HG03460 (cell line): Measurements from ENCODE around the gene PTPRD.
"Not testable (repeated sequence)": the region's sequence is repeated elsewhere in the genome, so short reads cannot be mapped to it uniquely, and the experiment has no call there.

Experiments
- ATAC-seq: cut with Tn5 transposase; IDR thresholded peaks from one replicate; pipeline ENCODE4 v1.9.1; 2021; ENCODE audit not compliant: unreplicated experiment

Gene PTPRD

GRCh38 chr9:9998491-9999287 lies 614.1 kb downstream of the PTPRD start:
- no peak for ATAC-seq

DNA sequence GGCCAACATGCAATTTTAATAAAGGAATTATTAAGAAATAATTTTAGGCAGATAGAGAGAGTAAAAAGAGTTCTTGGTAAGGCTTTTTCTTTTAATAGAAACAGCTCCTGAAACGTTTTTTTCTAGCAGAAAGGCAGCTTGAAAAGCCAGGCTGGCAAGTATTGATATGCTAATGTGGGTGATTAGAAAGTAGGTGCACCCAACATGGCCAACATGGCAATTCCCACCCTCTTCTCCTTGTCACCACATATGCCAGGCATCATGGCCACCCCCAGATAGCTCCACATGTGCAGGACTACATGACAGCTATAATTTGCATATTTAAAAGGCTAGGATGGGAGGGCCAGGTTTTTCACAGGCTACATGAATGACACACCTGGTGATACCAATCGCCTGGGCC lies 615.2 kb downstream of the PTPRD start:
- no peak for ATAC-seq

- no peak for ATAC-seq
Observed at GRCh38 chr9:9996259-9996658, 616.5 kb downstream of the PTPRD start.

DNA sequence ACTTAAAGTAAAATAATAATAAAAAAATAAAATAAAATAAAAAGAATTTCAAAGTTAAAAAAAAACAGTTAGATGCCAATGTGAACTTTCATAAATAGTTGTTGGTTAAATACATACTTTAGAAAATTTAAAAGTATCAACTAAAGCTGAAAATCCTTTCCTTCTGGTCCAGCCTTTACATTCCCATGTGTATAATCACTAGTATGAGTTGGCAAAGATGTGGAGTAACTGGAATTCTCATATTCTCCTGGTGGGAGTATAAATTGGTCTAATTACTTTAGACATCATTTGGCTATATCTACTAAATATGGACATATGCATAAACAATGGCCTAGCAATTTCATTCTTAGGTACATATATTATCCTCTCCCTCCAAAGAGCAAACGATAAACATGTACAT lies 619.9 kb downstream of the PTPRD start:
- no peak for ATAC-seq

GRCh38 chr9:9973062-9973461 lies 639.7 kb downstream of the PTPRD start:
- no peak for ATAC-seq

- ATAC-seq = no peak
Observed at GRCh38 chr9:9970514-9970913, 642.3 kb downstream of the PTPRD start.

DNA sequence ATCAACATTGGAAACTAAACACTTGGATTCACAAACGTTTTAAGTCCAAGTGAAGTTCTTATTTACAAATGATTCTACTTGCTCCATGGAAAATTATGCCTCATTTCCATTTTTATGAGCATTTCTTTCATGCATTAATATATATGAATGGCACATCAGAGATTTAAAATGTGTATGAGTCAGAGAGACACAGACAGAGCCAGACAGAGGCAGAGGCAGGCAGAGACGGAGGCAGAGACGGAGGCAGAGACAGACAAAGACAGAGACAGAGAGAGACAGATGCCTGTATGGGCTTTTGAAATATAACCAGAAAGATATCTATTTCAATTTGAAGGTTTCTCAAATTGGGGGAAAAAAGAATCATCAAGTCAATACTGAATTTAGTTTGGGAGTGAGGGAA lies 649.0 kb downstream of the PTPRD start:
- no peak for ATAC-seq

DNA sequence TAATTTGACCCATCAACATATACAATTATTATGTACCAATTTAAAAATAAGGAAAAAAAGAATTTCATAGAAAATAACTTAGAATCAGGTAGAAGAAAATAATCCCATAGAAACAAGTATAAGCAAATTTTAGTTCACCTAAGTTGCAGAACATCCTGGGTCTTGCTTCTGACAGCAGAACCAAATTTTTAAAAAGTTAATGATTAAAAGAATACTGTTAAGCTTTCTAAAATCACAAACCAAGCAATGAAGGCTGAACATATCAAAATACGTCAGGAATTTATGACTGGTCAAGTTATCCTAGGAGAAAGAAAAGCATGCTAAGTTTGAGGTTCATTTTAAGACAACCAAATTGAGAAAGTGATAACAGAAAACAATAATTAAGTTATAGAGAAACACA lies 650.9 kb downstream of the PTPRD start:
- ATAC-seq = no peak

- no peak for ATAC-seq
Observed at GRCh38 chr9:9961487-9961886, 651.3 kb downstream of the PTPRD start.

DNA sequence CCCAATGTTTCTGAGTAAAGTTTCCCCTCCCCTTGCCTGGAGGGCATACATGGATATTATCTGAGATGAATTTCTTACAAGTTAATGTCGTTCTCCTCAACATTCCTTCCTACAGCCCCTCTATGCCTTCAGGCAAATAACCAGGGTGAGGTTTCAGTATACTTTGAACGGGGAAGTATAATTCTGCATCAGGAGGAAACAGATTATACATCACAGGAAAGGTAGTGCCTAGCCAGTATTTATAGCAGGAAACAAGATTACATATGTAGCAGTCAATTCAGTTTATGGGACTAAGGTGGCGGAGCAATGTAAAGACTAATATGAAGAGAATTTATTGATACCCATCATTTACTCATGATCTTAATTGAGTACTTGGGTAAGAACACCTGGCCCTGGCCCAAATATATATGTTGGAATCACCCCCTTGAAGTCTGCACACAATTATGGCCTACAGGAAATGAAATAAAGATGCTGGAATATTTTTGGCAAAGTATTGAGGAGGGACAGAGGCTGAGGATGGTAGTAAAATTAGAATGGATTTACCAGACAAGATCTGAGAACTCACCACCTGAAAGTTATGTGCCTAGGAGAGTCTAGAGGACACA lies 661.1 kb downstream of the PTPRD start:
- ATAC-seq = no peak

GRCh38 chr9:9950813-9951212 lies 662.0 kb downstream of the PTPRD start:
- ATAC-seq = no peak

DNA sequence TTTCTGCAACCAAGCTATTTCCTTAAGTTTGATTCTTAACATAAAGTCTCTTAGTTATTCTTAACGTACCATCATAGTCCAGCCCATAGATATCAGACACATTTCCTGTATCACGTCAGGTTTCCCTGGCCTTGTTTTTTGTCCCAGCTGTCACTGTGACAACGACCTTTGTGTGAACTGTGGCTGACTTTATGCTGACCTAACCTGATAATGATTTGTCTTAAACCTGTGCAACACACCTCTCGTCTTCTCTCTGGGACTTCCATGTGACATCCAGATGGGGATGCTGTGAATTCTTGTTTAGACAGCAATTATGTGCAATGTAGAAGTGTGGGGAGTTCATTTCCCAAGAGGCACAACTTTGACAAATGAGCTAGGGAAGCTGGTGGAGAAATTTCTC lies 662.8 kb downstream of the PTPRD start:
- no peak for ATAC-seq

- ATAC-seq = no peak
Observed at GRCh38 chr9:9949368-9949767, 663.4 kb downstream of the PTPRD start.

DNA sequence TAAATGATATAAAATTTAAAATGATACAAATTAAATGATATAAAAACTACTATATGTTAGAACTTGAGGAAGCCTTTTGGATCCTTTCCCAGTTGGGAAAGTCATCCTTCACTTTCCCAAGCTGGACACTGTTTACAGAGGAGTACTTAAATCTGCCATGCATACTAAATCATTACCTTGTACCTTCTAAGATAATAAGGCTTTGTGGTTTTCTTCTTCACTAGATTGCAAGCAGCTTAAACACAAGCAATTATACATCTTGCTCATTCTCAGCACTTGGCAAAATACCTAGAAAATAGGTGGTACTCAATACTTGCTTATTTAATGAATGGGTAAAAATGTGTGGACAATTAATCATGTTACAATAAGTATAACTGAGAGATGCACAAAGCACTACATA lies 666.8 kb downstream of the PTPRD start:
- no peak for ATAC-seq

GRCh38 chr9:9942764-9943424 lies 669.9 kb downstream of the PTPRD start:
- peak; percentile 72 for ATAC-seq

DNA sequence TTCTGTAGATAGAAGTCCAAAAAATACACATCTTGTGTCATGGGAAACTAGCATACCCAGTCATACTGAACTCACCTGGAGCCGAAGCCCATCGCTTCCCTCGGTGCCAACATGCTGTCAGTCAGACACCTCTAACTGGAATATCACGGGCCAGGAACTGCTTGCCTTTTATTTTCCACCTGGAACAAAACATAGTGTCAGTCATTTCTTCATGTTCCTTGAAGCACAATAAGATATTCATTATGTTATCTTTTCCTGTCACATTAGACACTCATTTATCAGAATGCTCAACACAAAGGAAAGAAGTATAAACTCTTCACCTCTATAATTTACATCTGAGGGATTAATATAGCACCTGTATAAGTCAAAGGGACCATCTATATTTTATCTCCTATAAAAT lies 674.4 kb downstream of the PTPRD start:
- ATAC-seq = no peak

DNA sequence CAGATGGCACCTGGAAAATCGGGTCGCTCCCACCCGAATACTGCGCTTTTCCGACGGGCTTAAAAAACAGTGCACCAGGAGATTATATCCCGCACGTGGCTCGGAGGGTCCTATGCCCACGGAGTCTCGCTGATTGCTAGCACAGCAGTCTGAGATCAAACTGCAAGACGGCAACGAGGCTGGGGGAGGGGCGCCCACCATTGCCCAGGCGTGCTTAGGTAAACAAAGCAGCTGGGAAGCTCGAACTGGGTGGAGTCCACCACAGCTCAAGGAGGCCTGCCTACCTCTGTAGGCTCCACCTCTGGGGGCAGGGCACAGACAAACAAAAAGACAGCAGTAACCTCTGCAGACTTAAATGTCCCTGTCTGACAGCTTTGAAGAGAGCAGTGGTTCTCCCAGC lies 681.3 kb downstream of the PTPRD start:
- not testable (repeated sequence) for ATAC-seq

- no peak for ATAC-seq
Observed at GRCh38 chr9:9924376-9924775, 688.4 kb downstream of the PTPRD start.

- no peak for ATAC-seq
Observed at GRCh38 chr9:9921805-9922204, 691.0 kb downstream of the PTPRD start.

- no peak for ATAC-seq
Observed at GRCh38 chr9:9920425-9921060, 692.3 kb downstream of the PTPRD start.

DNA sequence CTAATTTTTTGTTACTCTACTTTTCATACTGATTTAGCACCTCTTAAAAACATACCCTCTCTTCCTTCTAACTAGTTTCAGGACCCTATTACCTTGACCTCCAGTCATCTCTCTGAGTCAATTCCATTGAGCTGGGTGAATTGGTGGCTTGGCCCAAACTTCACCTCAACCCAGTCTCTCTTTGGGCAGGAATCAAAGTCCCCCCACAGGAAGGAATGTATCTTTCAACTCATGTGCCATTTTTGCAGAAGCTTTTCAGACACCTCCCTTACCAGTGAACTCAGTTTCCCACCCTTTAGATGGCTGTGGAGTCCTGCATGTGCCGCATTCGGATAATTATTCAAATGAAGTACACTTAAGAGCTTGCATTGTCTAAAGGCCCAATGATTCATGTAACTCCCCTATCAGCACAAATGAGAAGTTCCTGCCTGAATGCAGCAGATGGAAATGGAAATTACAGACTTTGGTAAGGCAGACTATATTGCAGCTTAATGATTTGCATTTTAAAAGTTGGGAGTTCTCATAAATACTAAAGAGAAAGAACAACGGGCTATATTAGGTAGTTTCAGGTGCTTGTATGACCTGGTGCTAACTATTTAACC lies 693.5 kb downstream of the PTPRD start:
- ATAC-seq = no peak
